AG04449 (cell line): ENCODE results near the gene LDB2.

Experiments
- CTCF ChIA-PET: fragments of 350-600 bp; formaldehyde crosslinking; extraction: SDS; loops from one replicate; lab custom pipeline; 2021; ENCODE audit warnings: antibody characterized with exemption; lab: Yijun Ruan, JAX
- POLR2A ChIA-PET: fragments of 400-600, 350-600 bp; formaldehyde crosslinking; extraction: SDS; loops from one replicate; lab custom pipeline; 2020; ENCODE audit warnings: antibody characterized with exemption, inconsistent platforms; lab: Yijun Ruan, JAX
- DNase-seq: peaks from one replicate; pipeline ENCODE4 v3.0.0-alpha.2; 2010; ENCODE audit warnings: low read depth, low spot score
- H3K4me3 ChIP-seq: 2 replicates; pipeline ENCODE4 v1.5.1; 2011; ENCODE audit warnings: low read depth, mild to moderate bottlenecking, control low read depth, low read length
- TF ChIP-seq, protein P1 (sequence below): IDR thresholded peaks from one replicate; pipeline ENCODE4 v1.5.1; 2011; ENCODE audit warnings: mild to moderate bottlenecking, moderate library complexity, low read length, control low read depth, inconsistent platforms; ENCODE audit not compliant: insufficient read depth; ENCODE audit errors: missing control alignments

The LDB2 gene

DNA sequence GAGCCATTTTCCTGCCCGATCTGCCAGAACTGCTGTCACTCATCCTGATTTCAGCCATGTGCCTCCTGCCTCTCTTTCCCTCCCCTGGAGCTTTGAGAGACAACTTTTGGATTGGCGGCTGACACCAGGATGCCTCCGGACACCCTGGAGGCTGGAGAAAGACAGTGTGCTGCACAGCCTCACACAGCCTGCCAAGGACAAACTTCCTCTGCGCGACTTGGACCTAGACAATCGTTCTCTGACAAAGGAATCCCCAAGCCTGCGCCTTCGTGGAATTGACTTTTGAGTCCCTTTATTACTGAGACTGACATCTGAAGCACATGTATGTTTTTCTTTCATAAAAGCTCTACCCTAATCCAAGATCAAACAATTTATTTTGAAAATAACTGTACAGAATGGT is 10.8 kb upstream of the LDB2 start:
- no peak for DNase-seq
- H3K4me3 ChIP-seq, result no peak overlapping the region
- TF ChIP-seq, protein P1, sequence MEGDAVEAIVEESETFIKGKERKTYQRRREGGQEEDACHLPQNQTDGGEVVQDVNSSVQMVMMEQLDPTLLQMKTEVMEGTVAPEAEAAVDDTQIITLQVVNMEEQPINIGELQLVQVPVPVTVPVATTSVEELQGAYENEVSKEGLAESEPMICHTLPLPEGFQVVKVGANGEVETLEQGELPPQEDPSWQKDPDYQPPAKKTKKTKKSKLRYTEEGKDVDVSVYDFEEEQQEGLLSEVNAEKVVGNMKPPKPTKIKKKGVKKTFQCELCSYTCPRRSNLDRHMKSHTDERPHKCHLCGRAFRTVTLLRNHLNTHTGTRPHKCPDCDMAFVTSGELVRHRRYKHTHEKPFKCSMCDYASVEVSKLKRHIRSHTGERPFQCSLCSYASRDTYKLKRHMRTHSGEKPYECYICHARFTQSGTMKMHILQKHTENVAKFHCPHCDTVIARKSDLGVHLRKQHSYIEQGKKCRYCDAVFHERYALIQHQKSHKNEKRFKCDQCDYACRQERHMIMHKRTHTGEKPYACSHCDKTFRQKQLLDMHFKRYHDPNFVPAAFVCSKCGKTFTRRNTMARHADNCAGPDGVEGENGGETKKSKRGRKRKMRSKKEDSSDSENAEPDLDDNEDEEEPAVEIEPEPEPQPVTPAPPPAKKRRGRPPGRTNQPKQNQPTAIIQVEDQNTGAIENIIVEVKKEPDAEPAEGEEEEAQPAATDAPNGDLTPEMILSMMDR, result no peak
- POLR2A ChIA-PET, result no interaction called here
- CTCF ChIA-PET, result interaction anchor here (0.7 to 2.0 kb wide), 2 partner anchors 13 to 415 kb away, joined by 3 to 6 read pairs; no protein-coding TSS in a partner anchor

DNA sequence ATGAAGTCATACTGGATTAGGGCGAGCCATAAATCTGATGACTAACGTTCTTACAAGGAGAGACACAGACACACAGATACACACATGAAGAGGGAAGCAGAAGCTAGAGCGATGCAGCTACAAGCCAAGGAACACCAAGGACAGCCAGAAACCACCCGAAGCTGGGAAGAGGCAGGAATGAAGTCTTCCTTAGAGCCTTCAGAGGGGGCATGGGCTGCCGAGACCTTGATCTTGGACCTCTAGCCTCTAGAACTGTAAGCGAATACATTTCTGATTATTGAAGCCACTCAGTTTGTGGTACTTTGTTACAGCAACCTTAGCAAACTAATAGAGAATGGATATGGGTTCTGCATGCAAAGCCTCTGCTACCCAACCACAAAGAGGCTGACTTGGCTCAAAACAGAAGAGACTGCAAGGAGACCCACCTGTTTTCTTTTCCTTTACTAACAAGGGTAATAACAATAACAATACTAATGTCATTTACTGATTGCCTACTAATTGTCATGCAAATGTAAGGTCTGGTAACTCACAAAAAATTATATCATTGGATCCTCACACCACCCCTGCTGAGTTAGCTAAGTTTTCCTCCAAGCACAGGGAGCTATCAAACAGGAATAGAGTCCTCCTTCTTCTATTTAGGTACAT is 10.1 kb upstream of the LDB2 start:
- no peak for DNase-seq
- CTCF ChIA-PET, result interaction anchor here (0.6 to 0.7 kb wide), 2 partner anchors 13 to 201 kb away, joined by 3 read pairs; no protein-coding TSS in a partner anchor
- TF ChIP-seq, protein P1, result no peak
- POLR2A ChIA-PET, result no interaction called here
- H3K4me3 ChIP-seq, result no peak overlapping the region

DNA sequence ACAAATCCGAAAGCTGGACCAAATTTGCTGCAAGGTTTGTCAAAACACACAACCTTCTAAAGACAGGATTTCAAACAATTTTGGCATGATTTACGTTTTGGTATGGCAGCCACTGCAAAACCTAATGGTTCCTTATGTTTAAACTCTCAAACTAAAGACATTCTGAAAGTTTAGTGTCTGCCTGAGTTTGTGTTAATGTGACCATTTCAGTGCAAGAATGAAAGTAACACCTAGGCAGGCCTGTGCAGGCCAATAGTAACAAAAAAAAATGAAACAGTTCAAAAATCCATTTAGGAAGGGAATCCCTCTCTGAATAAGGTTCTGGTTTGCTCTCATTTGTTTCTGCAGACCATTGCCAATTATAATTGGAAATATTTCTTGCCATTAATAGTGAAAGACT is 1.9 kb upstream of the LDB2 start:
- ChIA-PET POLR2A (no interaction called here), CTCF (no interaction called here)
- H3K4me3 ChIP-seq, result no peak overlapping the region
- no peak for DNase-seq
- TF ChIP-seq, protein P1, result no peak

DNA sequence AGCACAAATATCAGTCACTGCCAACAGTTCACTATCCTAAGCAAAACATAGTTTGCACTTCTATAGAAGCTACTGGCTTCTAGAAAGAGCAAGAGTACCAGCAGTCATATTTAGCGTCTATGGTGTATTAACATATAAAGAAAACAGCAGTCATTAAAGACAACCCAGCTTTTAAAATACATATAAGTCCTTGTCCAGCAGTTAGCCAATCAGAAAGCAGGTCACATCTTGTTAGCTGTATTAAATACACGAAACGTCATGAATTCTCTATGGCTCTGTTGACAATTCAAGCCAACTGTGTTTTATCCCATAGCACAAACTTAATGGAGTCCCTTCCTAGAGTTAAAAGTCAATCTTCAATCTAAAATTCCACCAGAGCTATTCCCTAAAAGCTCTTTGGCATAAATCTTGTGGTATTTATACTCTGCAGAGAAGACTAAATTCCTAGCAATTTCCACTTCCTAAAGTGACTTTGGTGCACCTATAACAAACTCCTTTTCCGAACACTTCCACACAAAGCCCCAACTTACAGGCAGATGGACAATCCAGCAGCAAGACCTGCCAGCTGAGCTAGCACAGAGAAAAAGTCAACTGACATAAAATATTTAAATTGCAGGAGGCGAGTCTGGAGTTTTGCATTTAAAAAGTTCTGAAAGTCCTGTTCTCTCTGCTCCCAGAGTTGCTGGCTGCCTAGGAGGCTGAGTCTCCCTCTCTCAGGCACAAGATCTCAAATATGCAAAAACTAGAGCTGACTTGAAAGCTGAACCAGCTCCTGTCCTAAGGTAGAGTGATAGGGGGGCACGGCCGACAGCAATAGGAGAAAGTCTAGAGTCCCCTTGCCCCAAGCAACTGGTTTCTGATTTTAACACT is 1.3 kb downstream of the LDB2 start:
- CTCF ChIA-PET, result interaction anchor here (0.9 to 2.3 kb wide), 6 partner anchors 9 to 572 kb away, joined by 3 to 14 read pairs (median 4); no protein-coding TSS in a partner anchor
- DNase-seq, result no peak
- peak overlapping the region; percentile 70 for H3K4me3 ChIP-seq
- POLR2A ChIA-PET, result interaction anchor here (0.6 to 1.3 kb wide), 3 partner anchors 14 to 162 kb away, joined by 3 to 5 read pairs (median 3); no protein-coding TSS in a partner anchor
- TF ChIP-seq, protein P1, result no peak

DNA sequence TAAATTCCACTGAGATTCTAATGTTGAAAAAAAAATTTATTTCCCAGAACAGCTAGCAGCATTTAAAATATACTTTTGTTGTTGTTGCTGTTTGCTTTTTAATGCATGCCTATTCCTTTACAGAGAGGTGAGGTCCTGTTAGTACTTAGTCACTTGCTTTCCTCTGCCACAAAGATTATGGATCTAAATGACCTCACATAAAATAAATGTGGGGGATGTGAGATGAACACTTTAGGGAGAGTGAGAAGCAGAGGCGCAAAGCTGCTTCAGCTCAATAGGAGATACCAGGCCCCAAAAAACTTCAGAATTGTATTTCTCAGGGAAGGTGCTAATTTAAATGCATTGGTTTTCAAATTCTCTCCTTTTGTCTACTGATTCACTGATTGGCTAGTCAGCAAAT is 4.0 kb downstream of the LDB2 start:
- ChIA-PET POLR2A (no interaction called here), CTCF (interaction anchor here (1.3 to 2.8 kb wide), 3 partner anchors 19 to 430 kb away, joined by 3 to 10 read pairs (median 8); no protein-coding TSS in a partner anchor)
- DNase-seq, result no peak
- TF ChIP-seq, protein P1, result no peak
- H3K4me3 ChIP-seq, result no peak overlapping the region
